ENCODE data around the gene CYTL1.
"Not testable (repeated sequence)": the region's sequence is repeated elsewhere in the genome, so short reads cannot be mapped to it uniquely, and the experiment has no call there.

GRCh38 chr4:5006932-5007331 lies 12.3 kb downstream of the CYTL1 start:
- not testable (repeated sequence) for TF ChIP-seq CTCF (optimal IDR thresholded peaks at IDR 0.05 in 1 of 3, IDR thresholded peaks at IDR 0.05 in 1 of 3, conservative IDR thresholded peaks at IDR 0.05 in 1 of 3; ENCODE audit: extremely low read depth in 1 of 3, insufficient read depth in 2 of 3, low read length in 3 of 3); EZH2 (IDR thresholded peaks at IDR 0.05; ENCODE audit: low read length)
